Coronary artery (tissue), 2 donors: ENCODE data around the gene SLC9A8.

Source experiments
- DNase-seq: peaks from one replicate; pipeline ENCODE4 v3.0.0-alpha.2; 2017; ENCODE audit warnings: low spot score
- H3K27ac ChIP-seq, 2 donors: fragments of 200-600 bp; sonication (generic); one replicate each; pipeline ENCODE4 v1.5.1; 2016 to 2019
- H3K4me3 ChIP-seq: fragments of 200-600 bp; sonication (generic); 2 replicates; pipeline ENCODE4 v1.5.1; 2016; ENCODE audit warnings: mild to moderate bottlenecking, moderate library complexity
- TF ChIP-seq, protein P1 (sequence below): fragments of 200-600 bp; sonication (generic); IDR thresholded peaks from one replicate; pipeline ENCODE4 v1.5.1; 2019; ENCODE audit warnings: antibody characterized with exemption

SLC9A8 gene

DNA sequence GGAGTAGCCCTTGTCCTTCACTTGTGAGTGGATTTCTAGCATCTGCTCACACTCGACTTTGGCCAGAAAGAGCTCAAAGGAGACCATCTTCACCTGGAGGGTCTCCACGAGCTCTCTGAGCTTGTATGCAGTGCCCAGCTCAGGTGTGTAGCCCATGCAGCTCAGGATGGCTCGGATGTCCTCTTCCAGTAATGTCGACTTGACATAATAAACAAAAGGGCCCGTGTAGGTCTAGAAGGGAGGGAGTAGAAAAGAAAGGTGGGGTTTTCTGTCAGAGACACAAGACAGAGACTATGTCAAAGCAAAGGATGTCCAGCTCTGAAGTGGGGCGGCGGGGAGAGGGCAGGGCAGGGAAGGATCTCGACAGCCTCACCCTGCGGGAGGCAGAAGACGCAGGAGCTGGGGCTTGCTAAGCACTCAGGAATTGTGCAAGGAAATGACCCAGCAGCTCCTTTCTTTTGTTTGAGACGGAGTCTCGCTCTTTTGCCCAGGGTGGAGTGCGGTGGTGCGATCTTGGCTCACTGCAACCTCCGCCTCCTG, 94.1 kb downstream of the SLC9A8 start:
- Histone ChIP-seq H3K4me3 (no peak overlapping the region), H3K27ac (no peak overlapping the region)
- DNase-seq: no peak
- TF ChIP-seq, protein P1, sequence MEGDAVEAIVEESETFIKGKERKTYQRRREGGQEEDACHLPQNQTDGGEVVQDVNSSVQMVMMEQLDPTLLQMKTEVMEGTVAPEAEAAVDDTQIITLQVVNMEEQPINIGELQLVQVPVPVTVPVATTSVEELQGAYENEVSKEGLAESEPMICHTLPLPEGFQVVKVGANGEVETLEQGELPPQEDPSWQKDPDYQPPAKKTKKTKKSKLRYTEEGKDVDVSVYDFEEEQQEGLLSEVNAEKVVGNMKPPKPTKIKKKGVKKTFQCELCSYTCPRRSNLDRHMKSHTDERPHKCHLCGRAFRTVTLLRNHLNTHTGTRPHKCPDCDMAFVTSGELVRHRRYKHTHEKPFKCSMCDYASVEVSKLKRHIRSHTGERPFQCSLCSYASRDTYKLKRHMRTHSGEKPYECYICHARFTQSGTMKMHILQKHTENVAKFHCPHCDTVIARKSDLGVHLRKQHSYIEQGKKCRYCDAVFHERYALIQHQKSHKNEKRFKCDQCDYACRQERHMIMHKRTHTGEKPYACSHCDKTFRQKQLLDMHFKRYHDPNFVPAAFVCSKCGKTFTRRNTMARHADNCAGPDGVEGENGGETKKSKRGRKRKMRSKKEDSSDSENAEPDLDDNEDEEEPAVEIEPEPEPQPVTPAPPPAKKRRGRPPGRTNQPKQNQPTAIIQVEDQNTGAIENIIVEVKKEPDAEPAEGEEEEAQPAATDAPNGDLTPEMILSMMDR: no peak

DNA sequence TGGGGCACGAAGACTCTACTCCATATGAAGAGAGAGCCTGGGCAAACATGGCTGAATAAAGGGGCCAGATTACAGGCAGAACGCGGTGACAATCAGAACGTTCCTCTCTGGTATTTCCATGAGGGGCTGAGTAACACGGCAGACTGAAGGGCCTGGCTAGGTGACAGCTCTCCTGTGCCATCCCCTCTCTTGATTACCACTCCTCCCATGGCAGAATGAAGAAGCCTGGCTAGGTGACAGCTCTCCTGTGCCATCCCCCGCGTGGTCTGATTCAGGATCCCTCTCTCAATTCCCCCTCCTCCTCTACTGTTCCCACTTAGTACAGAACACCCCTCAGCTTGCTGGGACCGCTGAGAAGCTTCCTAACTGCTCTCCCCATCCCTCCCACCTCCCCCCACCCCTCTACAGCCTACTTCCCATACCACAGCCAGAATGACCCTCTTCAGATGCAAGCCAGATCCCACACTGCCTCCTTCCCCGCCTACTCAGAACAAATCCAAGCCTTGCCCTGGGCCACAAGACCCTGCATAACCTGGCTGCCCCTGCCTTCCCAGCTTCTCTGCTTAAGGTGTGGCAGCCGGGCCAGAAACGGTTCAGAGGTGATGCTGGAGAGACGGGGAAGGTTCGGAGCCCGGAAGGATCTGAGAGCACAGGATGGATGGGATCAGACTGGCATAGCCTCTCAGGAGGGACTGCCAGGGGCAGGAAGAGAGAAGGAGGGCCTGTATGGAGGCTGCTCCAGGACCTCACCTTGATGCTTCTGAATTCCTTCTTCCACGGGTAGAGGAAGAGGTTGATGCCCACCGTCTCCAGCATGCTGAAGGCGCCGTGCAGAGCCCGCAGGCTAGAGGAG, 95.0 kb downstream of the SLC9A8 start:
- TF ChIP-seq, protein P1: no peak
- DNase-seq: no peak
- no peak overlapping the region for H3K27ac ChIP-seq
- no peak overlapping the region for H3K4me3 ChIP-seq

DNA sequence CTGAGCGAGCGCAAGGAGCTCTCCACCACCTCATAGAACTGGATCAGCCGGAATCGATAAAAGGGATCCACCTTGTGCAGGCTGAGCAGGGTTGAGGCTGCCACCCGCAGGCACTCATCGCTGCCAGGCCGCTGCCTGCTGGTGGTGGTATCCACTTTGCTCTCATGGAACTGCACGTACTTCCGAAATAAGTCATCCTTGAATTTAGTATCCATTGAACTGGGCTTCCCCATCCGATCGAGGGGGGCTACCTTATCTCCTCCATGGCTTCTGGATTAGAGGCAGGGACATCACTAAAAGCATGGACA, 95.6 kb downstream of the SLC9A8 start:
- no peak overlapping the region for H3K27ac ChIP-seq
- H3K4me3 ChIP-seq: no peak overlapping the region
- TF ChIP-seq, protein P1: no peak
- no peak for DNase-seq

DNA sequence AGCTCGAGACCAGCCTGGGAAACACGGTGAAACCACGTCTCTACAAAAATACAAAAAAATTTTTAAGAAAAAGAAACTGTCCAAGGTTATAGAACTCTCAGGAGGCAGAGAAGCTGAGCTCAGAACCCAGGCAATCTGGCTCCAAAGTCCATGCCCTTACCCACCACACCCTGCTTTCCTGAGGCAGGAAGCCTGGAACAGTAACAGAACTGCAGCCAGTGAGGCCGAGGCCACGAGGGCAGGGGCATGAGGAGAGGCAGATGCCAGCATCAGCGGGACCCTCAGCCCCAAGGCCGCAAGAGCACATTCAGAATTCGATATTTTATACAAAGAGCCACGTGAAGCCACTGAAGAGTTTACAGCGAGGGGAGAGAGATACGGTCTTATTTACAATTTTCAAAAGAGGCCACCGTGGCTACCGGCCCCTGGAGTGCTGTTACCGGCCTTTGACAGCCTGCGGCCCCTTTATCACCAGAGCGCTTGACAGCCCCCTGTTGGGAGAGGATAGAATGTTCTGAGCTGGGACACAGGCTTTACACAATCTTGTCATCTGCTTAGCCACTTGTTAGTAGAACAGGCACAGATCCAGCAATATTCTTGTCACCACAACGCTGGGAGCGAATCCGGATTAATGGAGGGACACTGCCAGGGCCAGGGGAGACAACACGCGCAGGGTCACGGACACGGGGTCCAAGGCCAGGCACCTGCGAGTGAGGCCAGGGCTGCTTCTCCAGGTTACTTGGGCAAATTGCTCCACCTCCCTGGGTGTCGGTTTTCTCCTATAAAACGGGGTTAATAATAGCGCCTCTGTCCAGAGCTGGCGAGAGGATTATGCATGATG, 97.1 kb downstream of the SLC9A8 start:
- TF ChIP-seq, protein P1: no peak
- Histone ChIP-seq H3K4me3 (no peak overlapping the region), H3K27ac (peak overlapping the region in 1 of 2 donors; percentile 6)
- DNase-seq: no peak

DNA sequence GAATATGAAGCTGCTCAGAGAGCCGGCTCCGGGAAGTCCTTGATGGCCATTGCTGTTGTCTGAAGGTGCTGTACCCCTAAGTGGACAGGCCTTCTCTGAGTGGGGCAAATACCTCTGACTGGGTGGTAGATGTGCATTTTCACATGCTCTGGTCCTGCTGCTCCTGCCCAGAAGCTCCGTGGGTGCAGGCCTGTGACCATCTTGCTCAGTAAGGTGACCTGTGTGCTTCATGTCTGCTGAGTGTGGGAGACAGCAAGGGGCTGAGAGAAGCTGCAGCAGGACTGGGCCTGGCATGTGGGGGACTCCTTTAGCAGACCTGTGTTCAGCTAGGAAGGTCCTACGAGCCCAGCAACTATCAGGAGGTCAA, 97.7 kb downstream of the SLC9A8 start:
- TF ChIP-seq, protein P1: no peak
- no peak overlapping the region for H3K4me3 ChIP-seq
- no peak overlapping the region for H3K27ac ChIP-seq
- DNase-seq: no peak

DNA sequence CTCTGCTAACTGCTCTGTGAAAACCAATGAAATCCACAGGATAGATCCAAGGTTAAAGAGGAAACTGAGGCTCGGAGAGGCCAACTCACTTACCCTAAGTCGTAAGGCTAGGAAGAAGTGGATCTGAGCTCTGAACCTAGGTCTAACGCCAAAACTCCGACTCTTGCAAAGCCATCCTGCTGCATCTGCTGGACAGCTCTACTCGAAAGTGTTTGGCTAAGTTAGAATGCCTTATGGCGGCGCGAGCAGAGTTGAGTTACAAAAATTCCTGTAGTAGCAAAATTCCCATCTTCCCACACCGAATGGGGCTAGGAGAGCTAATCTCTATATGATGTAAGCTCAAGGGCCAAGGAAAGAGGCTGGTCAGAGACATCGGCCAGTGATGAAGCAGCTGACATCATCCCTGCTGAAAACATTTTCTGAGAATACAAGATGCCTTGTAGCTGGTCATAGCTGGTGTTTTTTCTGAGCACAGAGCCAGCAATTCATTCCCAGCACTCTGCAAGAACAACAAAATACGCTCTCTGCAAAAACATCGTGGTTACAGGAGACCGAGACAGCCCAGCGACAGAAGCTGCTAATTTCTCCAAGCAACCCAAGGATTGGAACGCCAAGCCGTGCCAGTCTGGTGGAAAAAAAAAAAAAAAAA, 100.9 kb downstream of the SLC9A8 start:
- peak overlapping the region; percentile 98 for H3K4me3 ChIP-seq
- no peak overlapping the region for H3K27ac ChIP-seq
- DNase-seq: no peak

More for the DNA sequence above, 100.9 kb downstream of the SLC9A8 start:
- TF ChIP-seq, protein P1: no peak
